Stimulated activated effector memory CD8-positive, alpha-beta T cell treated with anti-CD3 and anti-CD28 coated beads, Interleukin-12 subunit alpha, Interleukin-12 subunit beta, amount 100 ng/mL, for 72 hours (primary cell): ENCODE results near the gene APOBEC3B.
"Not testable (repeated sequence)": the region's sequence is repeated elsewhere in the genome, so short reads cannot be mapped to it uniquely, and the experiment has no call there.

Source experiments
- ATAC-seq: fragments of 150-1000 bp; cut with Tn5 transposase; 2 replicates; pipeline ENCODE4 v1.10.0; 2021
- DNase-seq, 2 donors: peaks; one replicate each; pipeline ENCODE4 v3.0.0; 2021 to 2022; ENCODE audit warnings: low spot score in 2 of 2
- H3K27ac Mint-ChIP-seq: one replicate; pipeline ENCODE4 v1.8.0; 2022; ENCODE audit warnings: mild to moderate bottlenecking, mixed read lengths
- H3K36me3 Mint-ChIP-seq: one replicate; pipeline ENCODE4 v1.8.0; 2022; ENCODE audit warnings: mild to moderate bottlenecking, mixed read lengths
- H3K4me1 Mint-ChIP-seq: one replicate; pipeline ENCODE4 v1.8.0; 2022; ENCODE audit warnings: mixed read lengths
- H3K4me3 Mint-ChIP-seq: one replicate; pipeline ENCODE4 v1.8.0; 2022; ENCODE audit warnings: mild to moderate bottlenecking, mixed read lengths
- H3K9me3 Mint-ChIP-seq: one replicate; pipeline ENCODE4 v1.8.0; 2022; ENCODE audit warnings: mixed read lengths

Gene APOBEC3B

GRCh38 chr22:39020021-39020651 lies 38.0 kb downstream of the APOBEC3B start:
- H3K9me3 Mint-ChIP-seq, ATAC-seq: not testable (repeated sequence)
- H3K4me3 Mint-ChIP-seq: peak overlapping the region; percentile 92
- peak in 1 of 2 donors; percentile 68 for DNase-seq
- H3K4me1 Mint-ChIP-seq: peaks cover 49% of the 10 kb centered on the region
- H3K27ac Mint-ChIP-seq: peak overlapping the region; percentile 96
- H3K36me3 Mint-ChIP-seq: peaks cover 100% of the 10 kb centered on the region

- Mint-ChIP-seq H3K4me1 (peaks cover 60% of the 10 kb centered on the region), H3K9me3 (no peaks in the 10 kb centered on the region), H3K36me3 (peaks cover 100% of the 10 kb centered on the region), H3K4me3 (peak overlapping the region; percentile 92), H3K27ac (peak overlapping the region; percentile 96)
- ATAC-seq (no peak), DNase-seq (no peak)
Observed at GRCh38 chr22:39021552-39022250, 39.6 kb downstream of the APOBEC3B start.

GRCh38 chr22:39024519-39025308 lies 42.6 kb downstream of the APOBEC3B start:
- Mint-ChIP-seq H3K27ac (peak overlapping the region; percentile 96), H3K9me3 (no peaks in the 10 kb centered on the region), H3K4me1 (peaks cover 55% of the 10 kb centered on the region), H3K4me3 (peak overlapping the region; percentile 92), H3K36me3 (peaks cover 95% of the 10 kb centered on the region)
- DNase-seq (no peak), ATAC-seq (no peak)

- H3K27ac Mint-ChIP-seq: peak overlapping the region; percentile 96
- DNase-seq (no peak), ATAC-seq (no peak)
- H3K4me1 Mint-ChIP-seq: peaks cover 46% of the 10 kb centered on the region
- H3K4me3 Mint-ChIP-seq: no peak overlapping the region
- H3K36me3 Mint-ChIP-seq: peaks cover 91% of the 10 kb centered on the region
- H3K9me3 Mint-ChIP-seq: no peaks in the 10 kb centered on the region
Observed at GRCh38 chr22:39026509-39027150, 44.5 kb downstream of the APOBEC3B start.

GRCh38 chr22:39027717-39028116 lies 45.6 kb downstream of the APOBEC3B start:
- Mint-ChIP-seq H3K36me3 (peaks cover 91% of the 10 kb centered on the region), H3K9me3 (no peaks in the 10 kb centered on the region), H3K27ac (peak overlapping the region; percentile 68), H3K4me3 (no peak overlapping the region), H3K4me1 (peaks cover 46% of the 10 kb centered on the region)
- ATAC-seq: no peak
- no peak for DNase-seq

GRCh38 chr22:39028281-39028680 lies 46.1 kb downstream of the APOBEC3B start:
- Mint-ChIP-seq H3K4me1 (peaks cover 46% of the 10 kb centered on the region), H3K4me3 (no peak overlapping the region), H3K27ac (peak overlapping the region; percentile 68), H3K36me3 (peaks cover 91% of the 10 kb centered on the region), H3K9me3 (no peaks in the 10 kb centered on the region)
- no peak for ATAC-seq
- DNase-seq: no peak

- Mint-ChIP-seq H3K27ac (no peak overlapping the region), H3K4me3 (no peak overlapping the region)
Observed at GRCh38 chr22:39029227-39029626, 47.1 kb downstream of the APOBEC3B start.

GRCh38 chr22:39030705-39031104 lies 48.6 kb downstream of the APOBEC3B start:
- no peak for DNase-seq
- H3K36me3 Mint-ChIP-seq: peaks cover 81% of the 10 kb centered on the region
- H3K9me3 Mint-ChIP-seq: no peaks in the 10 kb centered on the region
- peak overlapping the region; percentile 48 for H3K27ac Mint-ChIP-seq
- H3K4me3 Mint-ChIP-seq: no peak overlapping the region
- peaks cover 22% of the 10 kb centered on the region for H3K4me1 Mint-ChIP-seq
- ATAC-seq: no peak

More at GRCh38 chr22:39029227-39029626, 47.1 kb downstream of the APOBEC3B start:
- no peak for ATAC-seq
- Mint-ChIP-seq H3K4me1 (peaks cover 37% of the 10 kb centered on the region), H3K9me3 (no peaks in the 10 kb centered on the region), H3K36me3 (peaks cover 91% of the 10 kb centered on the region)
- DNase-seq: no peak

GRCh38 chr22:39031434-39032295 lies 49.5 kb downstream of the APOBEC3B start:
- not testable (repeated sequence) for H3K4me3 Mint-ChIP-seq, DNase-seq, H3K9me3 Mint-ChIP-seq, ATAC-seq
- peaks cover 13% of the 10 kb centered on the region for H3K4me1 Mint-ChIP-seq
- peaks cover 72% of the 10 kb centered on the region for H3K36me3 Mint-ChIP-seq
- peak overlapping the region; percentile 48 for H3K27ac Mint-ChIP-seq

- not testable (repeated sequence) for DNase-seq, H3K4me3 Mint-ChIP-seq, ATAC-seq, H3K9me3 Mint-ChIP-seq
- Mint-ChIP-seq H3K27ac (peak overlapping the region; percentile 54), H3K36me3 (peaks cover 50% of the 10 kb centered on the region), H3K4me1 (peaks cover 30% of the 10 kb centered on the region)
Observed at GRCh38 chr22:39037071-39037470, 54.9 kb downstream of the APOBEC3B start.

GRCh38 chr22:39039306-39040126 lies 57.4 kb downstream of the APOBEC3B start:
- no peak for ATAC-seq
- H3K4me3 Mint-ChIP-seq: peak overlapping the region; percentile 85
- peaks cover 40% of the 10 kb centered on the region for H3K4me1 Mint-ChIP-seq
- H3K9me3 Mint-ChIP-seq: no peaks in the 10 kb centered on the region
- peak overlapping the region; percentile 94 for H3K27ac Mint-ChIP-seq
- DNase-seq: no peak
- H3K36me3 Mint-ChIP-seq: peaks cover 50% of the 10 kb centered on the region

GRCh38 chr22:39040155-39040537 lies 58.0 kb downstream of the APOBEC3B start:
- H3K4me1 Mint-ChIP-seq: peaks cover 45% of the 10 kb centered on the region
- H3K9me3 Mint-ChIP-seq, DNase-seq, ATAC-seq: not testable (repeated sequence)
- H3K4me3 Mint-ChIP-seq: peak overlapping the region; percentile 85
- peak overlapping the region; percentile 94 for H3K27ac Mint-ChIP-seq
- H3K36me3 Mint-ChIP-seq: peaks cover 54% of the 10 kb centered on the region

- H3K4me3 Mint-ChIP-seq: peak within 1 kb of the TSS; percentile 85
- ATAC-seq (peak; percentile 95), DNase-seq (peak; percentile 33 to 81)
- peak within 1 kb of the TSS; percentile 94 for H3K27ac Mint-ChIP-seq
- H3K4me1 Mint-ChIP-seq: peaks cover 50% of the 10 kb centered on the region
- peaks cover 60% of the 10 kb centered on the region for H3K36me3 Mint-ChIP-seq
- not testable (repeated sequence) for H3K9me3 Mint-ChIP-seq
Observed at GRCh38 chr22:39040538-39041296, 58.6 kb downstream of the APOBEC3B start, which contains the start of gene APOBEC3F. Gene APOBEC3F (plus strand): TSS chr22:39040864. CDS start chr22:39040961, 97 bp downstream.
